Large intestine (tissue), 3 donors: Measurements from ENCODE around the gene HMGCS2. TPM values are rescaled to one million over a fixed set of nuclear protein-coding genes. Genes with fewer than 3 reads are reported as not detected.

Experiments used
- DNase-seq, 2 donors: peaks; one replicate each; pipeline versions ENCODE4 v3.0.0 to v3.0.0-alpha.2; 2013
- H3K27ac ChIP-seq: one replicate; pipeline ENCODE4 v1.5.1; 2013; ENCODE audit warnings: low read length
- H3K27me3 ChIP-seq: 2 replicates; pipeline ENCODE4 v1.6.1; 2013; ENCODE audit warnings: low read length; ENCODE audit not compliant: control insufficient read depth, insufficient read depth
- H3K36me3 ChIP-seq: 2 replicates; pipeline ENCODE4 v1.6.1; 2013; ENCODE audit warnings: low read length; ENCODE audit not compliant: control insufficient read depth, insufficient read depth
- H3K4me1 ChIP-seq: one replicate; pipeline ENCODE4 v1.6.1; 2013; ENCODE audit warnings: low read length; ENCODE audit not compliant: control insufficient read depth, insufficient read depth
- H3K4me3 ChIP-seq: one replicate; pipeline ENCODE4 v1.5.1; 2013; ENCODE audit warnings: low read length
- H3K9me3 ChIP-seq: one replicate; pipeline ENCODE4 v1.6.1; 2013; ENCODE audit warnings: mild to moderate bottlenecking, low read depth, low read length, moderate library complexity; ENCODE audit not compliant: control insufficient read depth
- WGBS: methylation state at CpG from one replicate; pipeline ENCODE4 v1.1.5; 2013; ENCODE audit warnings: low lambda C conversion rate; ENCODE audit not compliant: insufficient coverage; 5-methylcytosine and 5-hydroxymethylcytosine counted together
- polyA plus RNA-seq: library from polyadenylated mRNA; unstranded; fragments of 120-200 nt; gene quantifications from one replicate; pipeline ENCODE4 v1.2.1, GENCODE V29; 2013

Gene HMGCS2
- polyA plus RNA-seq, 1 donor, result 71.7 TPM

GRCh38 chr1:119808491-119808890 is 39.8 kb upstream of the HMGCS2 start:
- Histone ChIP-seq H3K27me3 (no peaks in the 10 kb centered on the region), H3K36me3 (no peaks in the 10 kb centered on the region), H3K4me3 (no peak overlapping the region), H3K27ac (no peak overlapping the region), H3K4me1 (peaks cover 18% of the 10 kb centered on the region), H3K9me3 (no peaks in the 10 kb centered on the region)
- WGBS, result no CpG with 5 or more reads among the region's 3 CpGs
- peak in 1 of 2 donors; percentile 3 for DNase-seq

GRCh38 chr1:119806489-119806888 is 37.8 kb upstream of the HMGCS2 start:
- DNase-seq, result peak; percentile 43 to 75
- Histone ChIP-seq H3K27me3 (no peaks in the 10 kb centered on the region), H3K4me1 (peaks cover 13% of the 10 kb centered on the region), H3K4me3 (no peak overlapping the region), H3K36me3 (no peaks in the 10 kb centered on the region), H3K9me3 (no peaks in the 10 kb centered on the region), H3K27ac (no peak overlapping the region)
- no CpG with 5 or more reads among the region's 4 CpGs for WGBS

- DNase-seq, result no peak
- Histone ChIP-seq H3K9me3 (no peaks in the 10 kb centered on the region), H3K27me3 (no peaks in the 10 kb centered on the region), H3K27ac (no peak overlapping the region), H3K4me3 (no peak overlapping the region), H3K4me1 (peaks cover 8% of the 10 kb centered on the region), H3K36me3 (no peaks in the 10 kb centered on the region)
- no CpG with 5 or more reads among the region's 13 CpGs for WGBS
Measured at GRCh38 chr1:119805746-119806145, 37.0 kb upstream of the HMGCS2 start.

- peak in 1 of 2 donors; percentile 1 for DNase-seq
- Histone ChIP-seq H3K4me3 (no peak overlapping the region), H3K36me3 (no peaks in the 10 kb centered on the region), H3K27me3 (no peaks in the 10 kb centered on the region), H3K4me1 (peaks cover 8% of the 10 kb centered on the region), H3K9me3 (no peaks in the 10 kb centered on the region), H3K27ac (no peak overlapping the region)
- 100% methylated on average over 3 of the region's 8 CpGs for WGBS
Measured at GRCh38 chr1:119805247-119805646, 36.5 kb upstream of the HMGCS2 start.

- no peak overlapping the region for H3K27ac ChIP-seq
- no CpG with 5 or more reads among the region's 15 CpGs for WGBS
- H3K4me1 ChIP-seq, result peaks cover 28% of the 10 kb centered on the region
- no peaks in the 10 kb centered on the region for H3K9me3 ChIP-seq
- H3K4me3 ChIP-seq, result no peak overlapping the region
- no peaks in the 10 kb centered on the region for H3K27me3 ChIP-seq
- no peaks in the 10 kb centered on the region for H3K36me3 ChIP-seq
- no peak for DNase-seq
Measured at GRCh38 chr1:119799599-119800177, 31.0 kb upstream of the HMGCS2 start.

GRCh38 chr1:119799003-119799402 is 30.3 kb upstream of the HMGCS2 start:
- Histone ChIP-seq H3K4me1 (peaks cover 35% of the 10 kb centered on the region), H3K4me3 (no peak overlapping the region), H3K9me3 (no peaks in the 10 kb centered on the region), H3K27ac (no peak overlapping the region), H3K36me3 (no peaks in the 10 kb centered on the region), H3K27me3 (no peaks in the 10 kb centered on the region)
- DNase-seq, result no peak
- WGBS, result 83% methylated on average over 1 of the region's 4 CpGs

GRCh38 chr1:119797606-119798005 is 28.9 kb upstream of the HMGCS2 start:
- H3K27ac ChIP-seq, result no peak overlapping the region
- H3K4me1 ChIP-seq, result peaks cover 40% of the 10 kb centered on the region
- no peak for DNase-seq
- no peaks in the 10 kb centered on the region for H3K27me3 ChIP-seq
- no peaks in the 10 kb centered on the region for H3K36me3 ChIP-seq
- H3K4me3 ChIP-seq, result no peak overlapping the region
- H3K9me3 ChIP-seq, result no peaks in the 10 kb centered on the region
- WGBS, result no CpG with 5 or more reads among the region's 7 CpGs

- peak in 1 of 2 donors; percentile 51 for DNase-seq
- no peaks in the 10 kb centered on the region for H3K9me3 ChIP-seq
- H3K4me1 ChIP-seq, result peaks cover 40% of the 10 kb centered on the region
- WGBS, result no CpG with 5 or more reads among the region's 1 CpG
- no peak overlapping the region for H3K4me3 ChIP-seq
- no peaks in the 10 kb centered on the region for H3K27me3 ChIP-seq
- H3K27ac ChIP-seq, result no peak overlapping the region
- H3K36me3 ChIP-seq, result no peaks in the 10 kb centered on the region
Measured at GRCh38 chr1:119797162-119797561, 28.5 kb upstream of the HMGCS2 start.

GRCh38 chr1:119795261-119796200 is 26.8 kb upstream of the HMGCS2 start:
- WGBS, result no CpG with 5 or more reads among the region's 9 CpGs
- H3K27me3 ChIP-seq, result no peaks in the 10 kb centered on the region
- H3K4me1 ChIP-seq, result peaks cover 50% of the 10 kb centered on the region

GRCh38 chr1:119794876-119795240 is 26.2 kb upstream of the HMGCS2 start:
- Histone ChIP-seq H3K36me3 (no peaks in the 10 kb centered on the region), H3K27ac (peak overlapping the region; percentile 6), H3K4me1 (peaks cover 56% of the 10 kb centered on the region), H3K9me3 (no peaks in the 10 kb centered on the region), H3K4me3 (no peak overlapping the region), H3K27me3 (no peaks in the 10 kb centered on the region)
- WGBS, result no CpG with 5 or more reads among the region's 3 CpGs
- peak; percentile 38 to 54 for DNase-seq

More at GRCh38 chr1:119795261-119796200, 26.8 kb upstream of the HMGCS2 start:
- peak overlapping the region; percentile 6 for H3K27ac ChIP-seq
- H3K9me3 ChIP-seq, result no peaks in the 10 kb centered on the region
- no peak for DNase-seq
- no peak overlapping the region for H3K4me3 ChIP-seq
- no peaks in the 10 kb centered on the region for H3K36me3 ChIP-seq
